K562 (cell line): ENCODE measurements around the gene MTCH2. TPM values are rescaled to one million over a fixed set of nuclear protein-coding genes. Genes with fewer than 3 reads are reported as not detected.

Experiments used
- CREB3 ChIP-seq: fragments of 450-650 bp; conservative IDR thresholded peaks from 2 replicates; pipeline ENCODE4 v1.6.1; 2016; ENCODE audit warnings: missing genetic modification characterization, low read depth, mild to moderate bottlenecking, missing compliant biosample characterization, moderate library complexity
- E2F6 ChIP-seq, 2 experiments: IDR thresholded peaks; 2 replicates each; pipeline ENCODE4 v1.6.1; 2011; ENCODE audit warnings: borderline replicate concordance in 1 of 2, control low read depth in 1 of 2, low read depth in 1 of 2, low read length in 1 of 2, mild to moderate bottlenecking in 1 of 2, mixed read lengths in 1 of 2, moderate library complexity in 1 of 2; ENCODE audit not compliant: insufficient read depth in 1 of 2, insufficient read length in 1 of 2, poor library complexity in 1 of 2, severe bottlenecking in 1 of 2; ENCODE audit errors: extremely low read depth in 1 of 2
- HNRNPH1 ChIP-seq: fragments of 200-400 bp; formaldehyde crosslinking; optimal IDR thresholded peaks from 2 replicates; pipeline ENCODE3; 2017; ENCODE audit warnings: low read depth, mild to moderate bottlenecking, low read length, moderate library complexity
- LEF1 ChIP-seq: fragments of 450-650 bp; IDR thresholded peaks from 2 replicates; pipeline ENCODE4 v1.6.1; 2016; ENCODE audit warnings: mild to moderate bottlenecking
- MGA ChIP-seq: fragments of 450-650 bp; IDR thresholded peaks from 2 replicates; pipeline ENCODE4 v1.6.1; 2016; ENCODE audit warnings: mild to moderate bottlenecking, moderate library complexity
- NR2F6 ChIP-seq: fragments of 450-650 bp; formaldehyde crosslinking; IDR thresholded peaks from 2 replicates; pipeline ENCODE4 v1.4.0; 2020; ENCODE audit warnings: mild to moderate bottlenecking
- SAFB ChIP-seq: fragments of 200-400 bp; formaldehyde crosslinking; IDR thresholded peaks from 2 replicates; pipeline ENCODE4 v1.6.1; 2017; ENCODE audit warnings: low read depth, low read length, borderline replicate concordance
- ZZZ3 ChIP-seq: fragments of 450-650 bp; IDR thresholded peaks from 2 replicates; pipeline ENCODE4 v1.6.1; 2016; ENCODE audit warnings: antibody characterized with exemption, mild to moderate bottlenecking, moderate library complexity
- polyA plus RNA-seq, 8 experiments: library from polyadenylated mRNA; depleted of rRNA in 4 of 8; stranded (reverse) in 5 of 8; unstranded in 3 of 8; fragments of >200 nt; fragmentation: Nextera tagmentation in 2 of 8; fragmentation: Illumina TruSeq in 1 of 8; extraction: Ambion mirVana in 2 of 8; extraction: Trizol in 1 of 8; gene quantifications; 2 replicates each; pipeline versions ENCODE4 v1.2.1 to v1.2.3, GENCODE V29; 2011 to 2014; ENCODE audit warnings: inconsistent platforms in 1 of 8, missing spikeins in 1 of 8
- total RNA-seq, 7 experiments: library from RNA; depleted of rRNA in 6 of 7; stranded (reverse); fragments of >200 nt in 6 of 7; fragmentation: Illumina TruSeq in 2 of 7; extraction: Trizol in 2 of 7; gene quantifications; 2 replicates each; pipeline versions ENCODE4 v1.2.1 to v1.2.3, GENCODE V29; 2011 to 2021; ENCODE audit warnings: low replicate concordance in 1 of 7
- TF ChIP-seq, protein P1 (sequence below): fragments of 250-450 bp; sonication (Bioruptor Pico); IDR thresholded peaks from 2 replicates; pipeline ENCODE4 v1.9.0; 2021; ENCODE audit warnings: mild to moderate bottlenecking, inconsistent platforms

MTCH2 gene
- total and polyA plus RNA-seq, 9 of the 15 experiments (the other 6 are each of a cell fraction or from before 2014, with no cell fraction given), result 95.4 to 620 (median 198) TPM

DNA sequence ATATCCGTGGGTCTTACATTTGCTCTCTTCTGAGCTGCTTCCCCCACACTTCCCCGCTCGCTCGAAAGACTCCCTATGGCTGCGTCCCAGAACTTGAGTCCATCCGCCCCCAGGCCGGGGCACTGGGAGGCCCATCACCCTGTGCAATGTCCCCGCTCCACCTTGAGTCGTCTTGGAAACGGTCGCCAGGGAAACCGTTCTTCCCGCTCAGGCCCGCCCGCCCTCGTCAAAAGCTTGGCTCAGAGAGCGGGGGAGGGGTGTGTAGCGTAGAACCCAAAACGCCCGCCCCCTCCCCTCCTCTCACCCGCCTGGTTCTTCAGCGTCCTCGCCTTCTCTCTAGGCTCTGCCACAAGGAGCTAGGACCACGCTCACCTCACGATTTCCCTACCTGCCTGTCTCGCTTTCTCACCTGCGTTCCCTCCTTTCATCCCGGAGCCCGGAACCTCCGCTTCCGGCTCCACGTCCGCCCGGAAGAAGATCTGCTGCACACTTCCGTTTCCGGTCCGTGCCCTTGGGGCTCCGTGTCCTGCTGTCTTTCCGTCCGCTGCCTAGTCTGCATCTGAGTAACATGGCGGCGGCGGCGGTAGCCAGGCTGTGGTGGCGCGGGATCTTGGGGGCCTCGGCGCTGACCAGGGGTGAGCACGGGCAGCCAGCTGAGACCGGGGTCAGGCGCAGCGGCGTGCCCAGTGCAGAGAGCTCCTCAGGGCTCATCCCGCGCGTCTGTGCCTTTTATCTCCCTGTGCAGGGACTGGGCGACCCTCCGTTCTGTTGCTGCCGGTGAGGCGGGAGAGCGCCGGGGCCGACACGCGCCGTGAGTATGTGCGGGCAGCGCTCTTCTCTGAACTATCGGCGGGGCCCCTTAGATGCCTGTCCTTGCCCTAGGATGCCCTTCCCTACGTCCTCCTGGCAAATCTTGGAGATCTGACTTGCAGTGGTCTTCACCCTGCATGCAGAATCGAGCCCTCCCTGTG, 63.5 kb downstream of the MTCH2 start, which contains the start of the genes KBTBD4 and NDUFS3 (continued):
- no peak; the same call in 1 of the 2 replicates for TF ChIP-seq MGA
- peak; percentile 20 to 27 for TF ChIP-seq E2F6 (IDR thresholded peaks at IDR 0.05; ENCODE audit: borderline replicate concordance in 1 of 2, extremely low read depth in 1 of 2, insufficient read depth in 1 of 2, insufficient read length in 1 of 2, low read depth in 1 of 2, low read length in 1 of 2, poor library complexity in 1 of 2, severe bottlenecking in 1 of 2)
- TF ChIP-seq CREB3 (tag), result peak; percentile 57; the same call in 1 of the 2 replicates
- peak; percentile 94 for TF ChIP-seq LEF1
- TF ChIP-seq, protein P1, sequence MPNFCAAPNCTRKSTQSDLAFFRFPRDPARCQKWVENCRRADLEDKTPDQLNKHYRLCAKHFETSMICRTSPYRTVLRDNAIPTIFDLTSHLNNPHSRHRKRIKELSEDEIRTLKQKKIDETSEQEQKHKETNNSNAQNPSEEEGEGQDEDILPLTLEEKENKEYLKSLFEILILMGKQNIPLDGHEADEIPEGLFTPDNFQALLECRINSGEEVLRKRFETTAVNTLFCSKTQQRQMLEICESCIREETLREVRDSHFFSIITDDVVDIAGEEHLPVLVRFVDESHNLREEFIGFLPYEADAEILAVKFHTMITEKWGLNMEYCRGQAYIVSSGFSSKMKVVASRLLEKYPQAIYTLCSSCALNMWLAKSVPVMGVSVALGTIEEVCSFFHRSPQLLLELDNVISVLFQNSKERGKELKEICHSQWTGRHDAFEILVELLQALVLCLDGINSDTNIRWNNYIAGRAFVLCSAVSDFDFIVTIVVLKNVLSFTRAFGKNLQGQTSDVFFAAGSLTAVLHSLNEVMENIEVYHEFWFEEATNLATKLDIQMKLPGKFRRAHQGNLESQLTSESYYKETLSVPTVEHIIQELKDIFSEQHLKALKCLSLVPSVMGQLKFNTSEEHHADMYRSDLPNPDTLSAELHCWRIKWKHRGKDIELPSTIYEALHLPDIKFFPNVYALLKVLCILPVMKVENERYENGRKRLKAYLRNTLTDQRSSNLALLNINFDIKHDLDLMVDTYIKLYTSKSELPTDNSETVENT (CRISPR knock-in tag), result no peak
- TF ChIP-seq ZZZ3, result peak; percentile 92
- no peak for TF ChIP-seq SAFB
- no peak for TF ChIP-seq NR2F6 (CRISPR knock-in tag)
- no peak for TF ChIP-seq HNRNPH1
